KOPT-K1 (cell line): ENCODE results near the gene SYPL1.

Experiments
- H3K27ac ChIP-seq: fragments of 200-600 bp; sonication (generic); 2 replicates; pipeline ENCODE4 v1.5.1; 2016; ENCODE audit warnings: antibody characterized with exemption, mild to moderate bottlenecking, low read depth, low read length; ENCODE audit not compliant: poor library complexity, severe bottlenecking
- H3K36me3 ChIP-seq: fragments of 200-600 bp; sonication (generic); 2 replicates; pipeline ENCODE4 v1.5.1; 2017; ENCODE audit warnings: antibody characterized with exemption, mild to moderate bottlenecking, low read length, moderate library complexity; ENCODE audit not compliant: insufficient read depth
- H3K9me3 ChIP-seq: fragments of 200-600 bp; sonication (generic); 2 replicates; pipeline ENCODE4 v1.5.1; 2017; ENCODE audit warnings: antibody characterized with exemption, low read length, mild to moderate bottlenecking; ENCODE audit not compliant: insufficient read depth, poor library complexity, severe bottlenecking

Gene SYPL1

DNA sequence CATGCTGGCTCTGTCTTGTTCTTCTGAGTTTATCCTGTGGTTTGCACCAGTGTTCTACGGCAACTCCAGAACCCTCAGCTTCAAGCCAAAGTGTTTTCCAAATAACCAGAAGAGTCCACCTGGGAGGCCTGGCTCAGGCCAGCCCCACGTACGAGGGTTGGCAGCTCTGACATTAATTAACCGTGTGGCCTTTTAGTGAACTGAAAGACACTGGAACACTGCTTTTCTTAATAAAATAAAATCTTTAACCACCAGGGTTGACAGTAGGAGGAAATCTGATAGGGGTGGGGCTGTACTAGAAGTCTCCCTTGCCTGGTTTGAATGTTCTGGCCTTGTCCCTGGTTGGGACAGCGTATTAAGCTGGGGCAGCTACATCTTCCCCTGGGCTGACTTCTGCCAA, 64.9 kb downstream of the SYPL1 start:
- H3K27ac ChIP-seq, result no peak overlapping the region
- H3K36me3 ChIP-seq, result no peaks in the 10 kb centered on the region
- H3K9me3 ChIP-seq, result peaks cover 6% of the 10 kb centered on the region

DNA sequence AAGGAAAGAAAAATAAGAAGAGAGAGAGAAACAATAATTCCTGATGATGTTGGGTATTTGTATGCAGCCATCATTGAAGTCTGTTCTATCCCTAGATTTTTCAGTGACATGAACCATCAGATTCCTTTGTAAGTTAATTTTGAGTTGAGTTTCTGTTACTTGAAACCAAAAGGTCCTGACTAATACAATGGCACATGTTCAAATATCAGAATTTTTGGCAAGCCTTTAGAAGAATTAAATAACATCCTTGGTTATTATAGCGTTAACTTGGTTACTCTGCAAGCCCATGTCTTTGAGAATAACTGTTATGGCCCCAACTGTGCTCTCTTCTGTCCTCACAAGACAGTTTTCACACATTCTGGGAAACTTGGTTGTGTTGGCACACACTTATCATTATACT, 66.5 kb downstream of the SYPL1 start:
- Histone ChIP-seq H3K36me3 (no peaks in the 10 kb centered on the region), H3K9me3 (no peaks in the 10 kb centered on the region), H3K27ac (no peak overlapping the region)

DNA sequence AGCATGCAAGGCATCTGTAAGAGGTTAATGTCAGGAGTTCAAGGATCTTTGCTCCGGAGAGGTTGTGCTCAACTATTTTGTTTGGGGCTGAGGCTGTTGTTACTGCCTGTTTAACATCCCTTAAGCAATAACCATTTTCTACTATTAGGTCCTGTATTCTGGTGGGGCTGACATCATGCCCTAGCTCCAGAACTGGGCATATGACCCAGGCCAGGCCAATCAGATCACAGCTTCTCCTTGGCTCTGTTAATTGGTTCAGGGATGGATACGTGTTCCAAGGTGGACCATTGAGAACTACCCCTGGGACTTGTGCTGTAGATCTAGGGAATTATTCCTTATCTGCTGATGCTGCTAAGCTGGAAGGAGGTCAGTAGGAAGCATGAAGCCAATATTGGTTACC, 67.0 kb downstream of the SYPL1 start:
- no peak overlapping the region for H3K27ac ChIP-seq
- no peaks in the 10 kb centered on the region for H3K36me3 ChIP-seq
- H3K9me3 ChIP-seq, result no peaks in the 10 kb centered on the region

DNA sequence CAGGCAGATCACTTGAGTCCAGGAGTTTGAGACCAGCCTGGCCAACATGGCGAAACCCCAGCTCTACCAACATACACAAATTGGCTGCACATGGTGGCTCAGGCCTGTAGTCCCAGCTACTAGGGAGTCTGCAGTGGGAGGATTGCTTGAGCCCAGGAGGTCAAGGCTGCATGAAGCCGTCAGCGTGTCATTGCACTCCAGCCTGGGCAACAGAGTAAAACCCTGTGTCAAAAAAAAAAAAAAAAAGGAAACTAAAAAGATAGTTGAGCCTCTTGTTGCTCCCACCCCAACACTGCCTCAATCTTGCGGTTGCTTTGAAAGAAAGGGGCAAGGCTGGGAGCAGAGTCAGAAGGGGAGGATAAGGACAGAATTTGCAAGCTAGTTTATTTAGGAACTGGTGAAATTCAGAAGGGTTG, 69.9 kb downstream of the SYPL1 start:
- Histone ChIP-seq H3K9me3 (no peaks in the 10 kb centered on the region), H3K36me3 (no peaks in the 10 kb centered on the region), H3K27ac (no peak overlapping the region)

DNA sequence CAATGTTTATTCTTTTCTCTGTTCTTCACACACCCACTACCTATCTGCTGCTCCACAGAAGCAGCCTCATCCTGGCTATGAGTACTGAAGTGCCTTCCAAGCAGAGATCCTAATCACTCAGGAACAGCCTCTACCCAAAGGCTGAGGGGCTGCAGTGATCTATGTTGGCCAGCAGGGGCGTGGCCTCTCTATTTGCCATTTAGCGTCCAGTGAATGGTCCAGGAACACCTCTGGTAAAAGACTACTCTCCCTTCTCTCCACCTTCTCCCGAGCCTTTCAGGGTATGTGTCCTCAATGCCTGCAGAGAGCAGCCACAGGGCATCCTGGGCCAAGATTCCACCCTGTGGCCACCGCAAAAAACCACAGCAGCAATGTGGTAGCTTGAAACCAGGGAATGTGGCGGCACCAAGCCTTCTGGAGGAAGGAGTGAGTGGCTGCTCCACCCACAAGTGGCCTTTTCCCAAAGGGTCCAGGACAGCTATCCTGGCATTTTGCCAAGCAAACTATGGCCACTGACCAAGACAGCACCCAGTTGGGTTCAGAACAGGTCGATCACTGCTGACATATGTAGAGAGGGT, 70.9 kb downstream of the SYPL1 start:
- no peaks in the 10 kb centered on the region for H3K9me3 ChIP-seq
- H3K27ac ChIP-seq, result no peak overlapping the region
- H3K36me3 ChIP-seq, result no peaks in the 10 kb centered on the region
